ENCODE data around the gene GUCY1B1. TPM values are rescaled to one million over a fixed set of nuclear protein-coding genes. Genes with fewer than 3 reads are reported as not detected.

GUCY1B1 gene
- under 1 TPM; 0.60 to 0.72 TPM for total RNA-seq

DNA sequence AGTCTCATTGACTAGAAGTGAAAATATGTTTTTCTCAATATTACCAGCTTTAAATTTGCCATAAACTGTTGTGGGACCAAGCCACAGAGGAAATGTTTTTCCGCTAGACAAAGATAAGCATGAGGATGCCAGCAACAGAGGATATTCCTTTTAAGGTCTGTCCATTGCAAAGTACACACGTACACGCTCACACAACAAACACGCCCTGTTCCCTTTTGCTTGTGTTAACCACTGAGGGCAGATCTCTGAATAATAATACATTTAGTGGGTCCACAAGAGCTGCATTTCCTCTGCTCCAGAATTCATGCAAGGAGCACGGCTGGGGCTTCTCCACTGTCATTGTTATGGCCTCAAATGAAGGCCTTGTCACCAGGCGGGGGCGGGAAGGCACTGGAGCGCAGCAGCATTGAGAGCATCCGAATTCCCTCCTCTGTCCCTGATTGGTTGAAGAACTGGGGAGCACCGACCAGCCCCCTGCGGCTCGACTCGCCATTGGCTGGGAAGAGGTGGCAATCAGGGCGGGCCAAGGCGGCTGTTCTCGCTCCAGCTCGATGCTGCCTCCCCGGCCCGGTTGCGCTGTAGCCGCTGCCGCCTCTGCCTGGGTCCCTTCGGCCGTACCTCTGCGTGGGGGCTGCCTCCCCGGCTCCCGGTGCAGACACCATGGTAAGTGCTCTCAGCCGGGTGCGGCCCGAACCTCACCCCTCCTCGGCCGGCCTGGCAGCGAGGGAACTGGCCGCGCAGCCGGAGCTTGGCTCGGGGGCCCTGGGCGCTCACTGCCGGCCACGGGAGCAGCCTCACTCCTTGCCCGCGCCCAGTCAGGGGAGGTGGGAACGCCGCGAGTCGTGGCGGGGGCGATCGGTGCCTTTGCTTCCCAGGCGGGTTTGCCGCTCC is at the start of gene GUCY1B1:
GUCY1B1 (plus strand) TSS at position 541 of the 891 bp plus-strand sequence; CDS start at position 661, 120 bp downstream.
- Mint-ChIP-seq H3K9me3 (no peaks in the 10 kb centered on the region), H3K27me3 (ENCODE audit: low read depth) (peaks cover 32% of the 10 kb centered on the region), H3K4me3 (peak within 1 kb of the TSS; percentile 57), H3K36me3 (ENCODE audit: low read depth) (no peaks in the 10 kb centered on the region), H3K27ac (no peak within 1 kb of the TSS), H3K4me1 (ENCODE audit: low read depth) (peaks cover 14% of the 10 kb centered on the region)
- intact Hi-C loops (cut with micrococcal nuclease), result loop anchor here (5.0 kb wide), 2 partner anchors 91 to 194 kb away; partner anchors contain the start of genes CTSO and GUCY1A1
- CTCF ChIA-PET, result no interaction called here
- peak; percentile 77 for DNase-seq

DNA sequence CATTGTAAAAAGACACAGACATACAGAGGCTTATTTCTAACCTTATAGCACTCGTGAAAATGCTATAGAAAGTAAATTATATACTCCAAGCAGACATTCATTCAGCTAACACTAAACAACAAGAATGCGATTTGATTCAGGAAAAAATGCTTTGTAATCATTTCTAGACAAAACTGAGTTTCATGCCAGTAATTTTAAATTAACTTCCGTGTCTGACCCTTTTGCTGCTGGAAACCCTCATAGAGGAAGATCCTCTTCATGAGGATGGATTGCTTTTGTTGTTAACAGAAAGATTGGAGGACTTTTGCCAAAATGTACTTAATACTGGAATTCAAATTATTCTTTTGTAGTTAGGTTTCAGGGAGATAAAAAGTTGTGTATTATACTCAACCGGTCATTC is 48.9 kb upstream of the GUCY1B1 start:
- Mint-ChIP-seq H3K27me3 (ENCODE audit: low read depth) (peaks cover 1% of the 10 kb centered on the region), H3K27ac (no peak overlapping the region), H3K36me3 (ENCODE audit: low read depth) (no peaks in the 10 kb centered on the region), H3K4me1 (ENCODE audit: low read depth) (no peaks in the 10 kb centered on the region), H3K4me3 (no peak overlapping the region), H3K9me3 (no peaks in the 10 kb centered on the region)
- CTCF ChIA-PET, result interaction anchor here (0.7 kb wide), 1 partner anchor 23 kb away, joined by 3 read pairs; no protein-coding TSS in a partner anchor
- DNase-seq, result no peak
- intact Hi-C loops (cut with micrococcal nuclease), result no loop called here

DNA sequence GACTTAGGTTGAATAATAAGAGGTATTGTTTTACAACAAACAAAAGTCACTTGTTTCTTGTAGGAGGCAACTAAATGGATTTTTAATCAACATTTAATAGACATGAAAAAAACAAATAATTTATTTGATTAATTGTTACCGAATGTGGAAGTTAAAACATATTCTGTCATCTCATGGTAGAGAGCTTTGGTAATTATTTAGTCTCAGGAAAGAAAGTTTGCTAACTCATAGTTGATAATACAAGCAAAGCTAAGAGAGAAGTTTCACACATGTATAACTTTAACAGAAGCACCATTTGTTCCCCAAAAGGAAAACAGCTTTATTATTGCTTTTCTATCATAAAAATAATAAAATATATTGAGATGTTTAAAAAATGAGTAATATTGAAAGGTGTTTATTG is 47.3 kb upstream of the GUCY1B1 start:
- Mint-ChIP-seq H3K4me3 (no peak overlapping the region), H3K27ac (no peak overlapping the region), H3K27me3 (ENCODE audit: low read depth) (peaks cover 1% of the 10 kb centered on the region), H3K9me3 (no peaks in the 10 kb centered on the region), H3K36me3 (ENCODE audit: low read depth) (no peaks in the 10 kb centered on the region), H3K4me1 (ENCODE audit: low read depth) (no peaks in the 10 kb centered on the region)
- intact Hi-C loops (cut with micrococcal nuclease), result no loop called here
- no peak for DNase-seq
- CTCF ChIA-PET, result no interaction called here

DNA sequence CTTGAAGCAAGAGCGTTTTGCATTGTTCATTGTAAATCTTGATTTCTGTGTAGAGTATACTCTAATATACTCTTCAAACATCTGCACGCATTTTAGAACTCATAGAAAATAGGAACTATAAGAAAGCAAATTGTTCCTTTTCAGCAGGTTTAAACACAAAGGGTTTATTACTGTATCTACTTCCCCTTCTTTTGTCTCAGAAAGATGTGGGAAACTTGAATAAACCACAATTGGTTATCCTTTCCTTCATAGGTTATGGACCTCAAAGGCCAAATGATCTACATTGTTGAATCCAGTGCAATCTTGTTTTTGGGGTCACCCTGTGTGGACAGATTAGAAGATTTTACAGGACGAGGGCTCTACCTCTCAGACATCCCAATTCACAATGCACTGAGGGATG is 46.0 kb upstream of the GUCY1B1 start:
- intact Hi-C loops (cut with micrococcal nuclease), result no loop called here
- no peak for DNase-seq
- no peaks in the 10 kb centered on the region for H3K9me3 Mint-ChIP-seq
- H3K4me3 Mint-ChIP-seq, result no peak overlapping the region
- H3K27ac Mint-ChIP-seq, result no peak overlapping the region
- CTCF ChIA-PET, result no interaction called here
- H3K4me1 Mint-ChIP-seq (ENCODE audit: low read depth), result no peaks in the 10 kb centered on the region
- H3K27me3 Mint-ChIP-seq (ENCODE audit: low read depth), result peaks cover 1% of the 10 kb centered on the region
- H3K36me3 Mint-ChIP-seq (ENCODE audit: low read depth), result no peaks in the 10 kb centered on the region

DNA sequence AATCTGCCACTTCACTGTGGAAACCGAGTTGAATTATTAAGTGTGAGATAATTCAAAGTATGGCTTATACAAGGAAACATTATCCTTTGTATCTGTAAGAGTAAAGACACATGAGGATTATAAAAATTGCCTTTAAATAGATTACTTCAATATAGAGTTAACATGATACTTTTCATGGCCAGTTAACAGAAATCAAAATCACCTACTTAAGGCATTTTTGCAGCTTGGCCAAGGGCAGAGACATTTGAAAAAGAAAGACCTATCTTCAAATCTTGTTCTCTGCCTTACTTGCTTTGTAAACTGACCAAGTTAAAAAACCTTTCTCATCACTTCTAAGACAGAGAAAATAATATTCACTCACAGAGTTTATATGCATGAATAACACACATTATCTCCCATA is 44.9 kb upstream of the GUCY1B1 start:
- H3K4me3 Mint-ChIP-seq, result no peak overlapping the region
- no peak overlapping the region for H3K27ac Mint-ChIP-seq
- CTCF ChIA-PET, result no interaction called here
- intact Hi-C loops (cut with micrococcal nuclease), result no loop called here
- H3K9me3 Mint-ChIP-seq, result no peaks in the 10 kb centered on the region
- H3K27me3 Mint-ChIP-seq (ENCODE audit: low read depth), result peaks cover 5% of the 10 kb centered on the region
- DNase-seq, result no peak
- H3K4me1 Mint-ChIP-seq (ENCODE audit: low read depth), result no peaks in the 10 kb centered on the region
- H3K36me3 Mint-ChIP-seq (ENCODE audit: low read depth), result no peaks in the 10 kb centered on the region

DNA sequence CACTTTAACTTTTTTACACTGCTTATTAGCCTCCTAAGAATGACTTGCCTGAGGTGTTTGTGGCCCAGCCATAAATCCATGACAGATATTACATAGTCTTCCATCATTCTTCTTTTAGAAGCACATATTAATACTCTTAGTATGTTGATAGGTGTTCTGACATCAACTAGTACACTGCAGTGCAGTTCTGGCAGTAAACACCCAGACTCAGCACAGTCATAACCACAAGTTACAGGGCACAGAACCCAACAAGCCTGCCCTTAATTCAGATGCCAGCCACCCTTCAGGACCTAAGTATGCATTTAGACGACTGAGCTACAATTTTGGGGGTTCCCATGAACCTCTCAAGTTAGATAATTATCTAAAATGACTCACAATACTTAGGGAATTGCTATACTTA is 36.5 kb upstream of the GUCY1B1 start:
- CTCF ChIA-PET, result no interaction called here
- Mint-ChIP-seq H3K4me1 (ENCODE audit: low read depth) (no peaks in the 10 kb centered on the region), H3K4me3 (no peak overlapping the region), H3K9me3 (no peaks in the 10 kb centered on the region), H3K36me3 (ENCODE audit: low read depth) (no peaks in the 10 kb centered on the region), H3K27ac (no peak overlapping the region), H3K27me3 (ENCODE audit: low read depth) (peaks cover 9% of the 10 kb centered on the region)
- no peak for DNase-seq
- intact Hi-C loops (cut with micrococcal nuclease), result no loop called here

DNA sequence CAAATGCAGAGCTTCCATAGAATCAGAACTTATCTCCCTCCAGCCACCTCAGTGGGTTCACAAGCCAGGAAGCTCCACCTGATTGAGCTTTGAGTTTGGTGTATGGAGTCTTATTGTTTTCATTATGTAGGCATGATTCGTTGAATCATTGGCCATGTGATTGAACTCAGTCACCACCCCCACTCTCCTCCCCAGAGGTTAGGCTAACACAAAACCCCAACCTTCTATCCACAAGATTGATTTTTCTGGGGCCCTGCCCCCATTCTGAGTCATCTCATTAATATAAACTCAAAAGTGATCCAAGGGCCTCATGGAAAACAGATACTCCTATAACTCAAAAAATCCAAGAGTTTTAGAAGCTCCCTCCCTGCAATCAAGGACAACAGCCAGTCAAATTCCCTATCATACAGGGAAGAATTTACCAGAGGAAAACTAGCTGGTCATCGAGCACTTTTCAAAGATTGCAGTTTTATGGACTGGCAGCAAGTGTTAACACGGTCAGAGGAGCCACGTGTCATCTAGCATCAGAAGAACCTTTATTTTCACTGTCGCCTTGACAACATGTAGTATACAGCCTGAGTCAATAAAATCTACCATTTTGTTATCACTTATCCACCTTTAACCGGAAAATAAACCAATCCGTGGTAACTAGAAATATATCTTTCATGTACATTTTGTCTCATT is 35.9 kb upstream of the GUCY1B1 start:
- peaks cover 11% of the 10 kb centered on the region for H3K27me3 Mint-ChIP-seq (ENCODE audit: low read depth)
- no peaks in the 10 kb centered on the region for H3K4me1 Mint-ChIP-seq (ENCODE audit: low read depth)
- H3K9me3 Mint-ChIP-seq, result no peaks in the 10 kb centered on the region
- no peak overlapping the region for H3K4me3 Mint-ChIP-seq
- no peak overlapping the region for H3K27ac Mint-ChIP-seq
- H3K36me3 Mint-ChIP-seq (ENCODE audit: low read depth), result no peaks in the 10 kb centered on the region
- CTCF ChIA-PET, result interaction anchor here (0.6 kb wide), 1 partner anchor 21 kb away, joined by 3 read pairs; no protein-coding TSS in a partner anchor
- intact Hi-C loops (cut with micrococcal nuclease), result no loop called here
- no peak for DNase-seq

DNA sequence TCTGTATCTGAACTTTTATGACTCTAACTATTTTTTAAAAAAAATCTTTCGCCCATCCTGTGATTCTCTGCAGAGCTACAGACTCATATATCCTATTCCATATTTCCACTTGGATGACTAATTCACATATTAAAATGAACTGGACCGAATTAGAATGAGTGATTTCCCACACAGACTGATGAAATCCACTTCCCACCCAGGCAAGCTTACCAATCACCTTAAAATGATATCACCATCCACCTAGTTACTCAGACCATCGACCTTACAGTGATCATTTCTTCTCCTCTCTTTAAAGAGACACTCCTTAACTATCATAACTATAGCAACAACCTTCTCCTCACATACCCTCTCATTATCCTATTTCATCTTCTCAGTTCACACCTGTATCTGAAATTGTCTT is 34.1 kb upstream of the GUCY1B1 start:
- CTCF ChIA-PET, result interaction anchor here (0.7 kb wide), 1 partner anchor 253 kb away, joined by 3 read pairs; no protein-coding TSS in a partner anchor
- Mint-ChIP-seq H3K27me3 (ENCODE audit: low read depth) (peaks cover 8% of the 10 kb centered on the region), H3K4me3 (no peak overlapping the region), H3K4me1 (ENCODE audit: low read depth) (no peaks in the 10 kb centered on the region), H3K36me3 (ENCODE audit: low read depth) (no peaks in the 10 kb centered on the region), H3K27ac (no peak overlapping the region), H3K9me3 (no peaks in the 10 kb centered on the region)
- no peak for DNase-seq
- intact Hi-C loops (cut with micrococcal nuclease), result no loop called here

DNA sequence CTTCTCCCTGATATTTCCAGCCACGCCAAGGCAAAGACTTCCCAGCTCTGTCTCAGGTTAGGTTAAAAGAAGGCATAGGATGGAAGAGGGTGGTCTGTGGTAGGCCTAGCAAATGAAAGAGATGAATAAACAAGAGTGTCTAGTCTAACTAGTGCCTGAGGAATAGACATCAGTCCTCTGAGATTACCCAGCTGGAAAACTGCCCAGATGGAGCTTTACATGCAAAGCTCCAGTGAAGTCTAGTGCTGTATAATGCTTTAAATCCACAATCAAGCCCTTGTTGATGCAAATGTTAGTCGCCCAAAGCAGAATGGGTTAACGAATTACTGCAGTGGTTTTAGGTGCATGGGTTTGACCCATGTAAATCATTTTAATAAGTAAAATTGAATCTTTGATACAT is 24.8 kb upstream of the GUCY1B1 start:
- CTCF ChIA-PET, result no interaction called here
- Mint-ChIP-seq H3K9me3 (no peaks in the 10 kb centered on the region), H3K36me3 (ENCODE audit: low read depth) (no peaks in the 10 kb centered on the region), H3K27ac (no peak overlapping the region), H3K4me3 (no peak overlapping the region), H3K27me3 (ENCODE audit: low read depth) (peaks cover 10% of the 10 kb centered on the region), H3K4me1 (ENCODE audit: low read depth) (no peaks in the 10 kb centered on the region)
- DNase-seq, result no peak
- intact Hi-C loops (cut with micrococcal nuclease), result no loop called here

DNA sequence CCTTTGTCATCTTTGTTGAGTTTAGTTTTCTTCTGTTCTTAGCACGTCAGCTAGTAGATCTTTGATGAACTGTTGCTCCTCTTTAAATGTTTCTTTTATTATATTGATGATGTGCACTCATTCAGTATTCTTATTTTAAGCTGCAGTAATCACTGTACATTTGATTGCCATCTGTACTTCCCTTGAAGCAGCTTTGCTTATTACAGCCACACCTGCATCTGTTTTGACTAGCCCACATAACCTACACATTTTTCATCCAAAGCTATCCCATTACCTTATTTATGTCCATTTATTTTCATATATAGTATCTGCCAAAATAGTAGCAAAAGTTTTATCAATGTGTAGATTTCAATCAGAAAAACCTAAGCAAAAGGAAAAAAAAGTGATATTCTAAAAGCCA is 23.9 kb upstream of the GUCY1B1 start:
- no peak for DNase-seq
- Mint-ChIP-seq H3K27me3 (ENCODE audit: low read depth) (peaks cover 10% of the 10 kb centered on the region), H3K27ac (no peak overlapping the region), H3K4me1 (ENCODE audit: low read depth) (no peaks in the 10 kb centered on the region), H3K4me3 (no peak overlapping the region), H3K9me3 (no peaks in the 10 kb centered on the region), H3K36me3 (ENCODE audit: low read depth) (no peaks in the 10 kb centered on the region)
- CTCF ChIA-PET, result no interaction called here
- intact Hi-C loops (cut with micrococcal nuclease), result no loop called here

DNA sequence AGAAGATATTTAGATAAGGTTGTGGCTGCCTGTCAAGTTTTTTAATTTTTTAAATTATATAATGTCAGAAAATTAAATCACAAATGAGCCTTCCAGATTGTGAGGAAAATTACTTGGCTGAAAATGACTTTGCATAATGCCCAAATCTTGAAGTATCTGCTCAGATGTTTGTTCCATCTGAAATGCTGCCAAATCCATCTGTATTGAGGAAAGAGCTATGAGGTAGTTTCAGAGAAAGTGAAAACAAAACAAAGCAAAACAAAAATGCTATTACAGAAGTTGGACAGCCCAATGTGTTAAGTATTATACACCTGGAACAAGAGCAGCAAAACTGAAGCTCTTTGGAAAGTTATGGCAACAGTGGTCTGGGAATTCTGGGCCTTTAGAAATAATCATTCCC is 23.3 kb upstream of the GUCY1B1 start:
- Mint-ChIP-seq H3K36me3 (ENCODE audit: low read depth) (no peaks in the 10 kb centered on the region), H3K27me3 (ENCODE audit: low read depth) (peaks cover 10% of the 10 kb centered on the region), H3K4me1 (ENCODE audit: low read depth) (no peaks in the 10 kb centered on the region), H3K27ac (no peak overlapping the region), H3K9me3 (no peaks in the 10 kb centered on the region), H3K4me3 (no peak overlapping the region)
- intact Hi-C loops (cut with micrococcal nuclease), result no loop called here
- DNase-seq, result no peak
- CTCF ChIA-PET, result no interaction called here

DNA sequence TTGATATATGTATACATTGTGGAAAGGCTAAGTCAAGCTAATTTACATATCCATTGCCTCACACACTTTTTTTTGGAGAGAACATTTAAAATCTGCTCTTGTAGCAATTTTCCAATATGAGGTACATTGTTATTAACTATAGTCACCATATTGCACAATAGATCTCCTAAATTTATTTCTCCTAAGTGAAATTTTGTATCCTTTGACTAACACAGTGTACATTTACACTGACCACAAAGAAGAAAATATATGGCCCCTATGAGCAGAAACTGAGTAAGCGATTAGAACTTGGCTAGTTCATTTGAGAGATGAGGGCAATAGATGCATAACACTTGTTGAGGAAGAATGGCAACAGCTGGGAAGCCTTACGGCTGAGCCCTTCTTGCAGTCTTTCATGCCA is 20.3 kb upstream of the GUCY1B1 start:
- intact Hi-C loops (cut with micrococcal nuclease), result no loop called here
- Mint-ChIP-seq H3K27ac (no peak overlapping the region), H3K4me1 (ENCODE audit: low read depth) (no peaks in the 10 kb centered on the region), H3K36me3 (ENCODE audit: low read depth) (no peaks in the 10 kb centered on the region), H3K27me3 (ENCODE audit: low read depth) (peaks cover 8% of the 10 kb centered on the region), H3K9me3 (no peaks in the 10 kb centered on the region), H3K4me3 (no peak overlapping the region)
- DNase-seq, result no peak
- CTCF ChIA-PET, result no interaction called here

DNA sequence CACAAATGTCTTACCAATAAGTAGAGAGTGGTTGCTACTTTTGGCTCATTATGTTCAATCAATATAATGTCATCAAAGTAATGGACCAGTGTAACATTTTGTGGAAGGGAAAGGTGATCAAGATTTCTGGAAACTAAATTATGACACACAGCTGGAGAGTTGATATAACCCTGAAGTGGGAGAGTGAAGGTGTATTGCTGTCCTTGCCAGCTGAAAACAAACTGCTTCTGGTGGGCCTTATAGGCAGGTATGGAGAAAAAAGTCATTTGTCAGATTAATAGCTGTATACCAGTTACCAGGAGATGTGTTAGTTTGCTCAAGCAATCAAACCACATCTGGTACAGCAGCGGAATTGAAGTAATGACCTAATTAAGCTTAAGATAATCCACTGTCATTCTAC is 17.3 kb upstream of the GUCY1B1 start:
- no peak for DNase-seq
- intact Hi-C loops (cut with micrococcal nuclease), result no loop called here
- Mint-ChIP-seq H3K27me3 (ENCODE audit: low read depth) (peaks cover 4% of the 10 kb centered on the region), H3K9me3 (no peaks in the 10 kb centered on the region), H3K4me3 (no peak overlapping the region), H3K27ac (no peak overlapping the region), H3K36me3 (ENCODE audit: low read depth) (no peaks in the 10 kb centered on the region), H3K4me1 (ENCODE audit: low read depth) (no peaks in the 10 kb centered on the region)
- CTCF ChIA-PET, result no interaction called here

Measured in activated naive CD4-positive, alpha-beta T cell treated with anti-CD3 and anti-CD28 coated beads for 36 hours (primary cell).